GM18498 (cell line): ENCODE results near the gene HEATR5B.
"Not testable (repeated sequence)": the region's sequence is repeated elsewhere in the genome, so short reads cannot be mapped to it uniquely, and the experiment has no call there.

Experiments
- ATAC-seq: cut with Tn5 transposase; IDR thresholded peaks from one replicate; pipeline ENCODE4 v1.9.1; 2021; ENCODE audit warnings: mild to moderate bottlenecking, moderate library complexity; ENCODE audit not compliant: unreplicated experiment

HEATR5B gene

GRCh38 chr2:36988008-36988407 is 96.2 kb downstream of the HEATR5B start:
- ATAC-seq: no peak

GRCh38 chr2:36982467-36982866 is 101.7 kb downstream of the HEATR5B start:
- ATAC-seq: no peak

- no peak for ATAC-seq
Observed at GRCh38 chr2:36981911-36982310, 102.3 kb downstream of the HEATR5B start.

- ATAC-seq: not testable (repeated sequence)
Observed at GRCh38 chr2:36979007-36979406, 105.2 kb downstream of the HEATR5B start.

- no peak for ATAC-seq
Observed at GRCh38 chr2:36976065-36976464, 108.1 kb downstream of the HEATR5B start.

GRCh38 chr2:36975306-36975705 is 108.9 kb downstream of the HEATR5B start:
- no peak for ATAC-seq

- ATAC-seq: no peak
Observed at GRCh38 chr2:36973320-36973719, 110.9 kb downstream of the HEATR5B start.

GRCh38 chr2:36971990-36972389 is 112.2 kb downstream of the HEATR5B start:
- no peak for ATAC-seq

GRCh38 chr2:36967236-36967876 is 116.8 kb downstream of the HEATR5B start:
- ATAC-seq: no peak

GRCh38 chr2:36966370-36967235 is 117.6 kb downstream of the HEATR5B start, which contains the start of gene STRN:
Gene STRN, minus strand, starts transcription at chr2:36966536. Its CDS starts 73 bp downstream, at chr2:36966463.
- peak; percentile 96 for ATAC-seq

- ATAC-seq: peak; percentile 42
Observed at GRCh38 chr2:36965751-36966369, 118.3 kb downstream of the HEATR5B start.

GRCh38 chr2:36965206-36965605 is 119.0 kb downstream of the HEATR5B start:
- no peak for ATAC-seq

GRCh38 chr2:36964496-36965058 is 119.6 kb downstream of the HEATR5B start:
- no peak for ATAC-seq

- no peak for ATAC-seq
Observed at GRCh38 chr2:36963734-36964133, 120.4 kb downstream of the HEATR5B start.

GRCh38 chr2:36963106-36963505 is 121.1 kb downstream of the HEATR5B start:
- ATAC-seq: no peak

- no peak for ATAC-seq
Observed at GRCh38 chr2:36960773-36961172, 123.4 kb downstream of the HEATR5B start.

GRCh38 chr2:36960005-36960675 is 124.0 kb downstream of the HEATR5B start:
- no peak for ATAC-seq

GRCh38 chr2:36954977-36955607 is 129.1 kb downstream of the HEATR5B start:
- ATAC-seq: no peak

- no peak for ATAC-seq
Observed at GRCh38 chr2:36952748-36953197, 131.4 kb downstream of the HEATR5B start.

GRCh38 chr2:36951574-36951973 is 132.6 kb downstream of the HEATR5B start:
- ATAC-seq: no peak
